GM18861 (cell line): ENCODE measurements around the gene CNOT4.
A peak's percentile ranks its signal among the peaks of the same experiment; 100 is the strongest.
"Not testable (repeated sequence)": the region's sequence is repeated elsewhere in the genome, so short reads cannot be mapped to it uniquely, and the experiment has no call there.

Experiments
- ATAC-seq: cut with Tn5 transposase; IDR thresholded peaks from one replicate; pipeline ENCODE4 v1.9.1; 2021; ENCODE audit not compliant: unreplicated experiment

Gene CNOT4

GRCh38 chr7:135459951-135460567, 49.8 kb downstream of the CNOT4 start:
- peak; percentile 51 for ATAC-seq

DNA sequence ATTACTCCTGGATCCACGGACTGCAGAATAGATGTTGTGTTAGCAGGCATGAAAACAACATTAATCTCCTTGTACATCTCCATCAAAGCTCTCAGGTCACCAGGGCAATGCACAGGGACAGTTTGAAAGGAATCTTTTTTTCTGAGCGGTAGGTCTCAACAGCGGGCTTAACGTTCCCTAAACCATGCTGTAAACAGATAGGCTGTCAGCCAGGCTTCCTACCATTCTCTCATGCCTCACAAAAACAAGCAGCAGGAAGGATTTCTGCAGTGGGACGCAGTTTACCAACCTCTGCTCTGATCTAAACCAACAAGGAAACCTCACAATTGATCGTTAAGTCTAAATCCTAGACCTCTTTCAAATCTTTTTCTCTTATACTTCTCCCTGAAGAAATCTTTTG, 50.8 kb downstream of the CNOT4 start:
- ATAC-seq: no peak

- ATAC-seq: peak; percentile 48
Observed at GRCh38 chr7:135454060-135454459, 55.8 kb downstream of the CNOT4 start.

DNA sequence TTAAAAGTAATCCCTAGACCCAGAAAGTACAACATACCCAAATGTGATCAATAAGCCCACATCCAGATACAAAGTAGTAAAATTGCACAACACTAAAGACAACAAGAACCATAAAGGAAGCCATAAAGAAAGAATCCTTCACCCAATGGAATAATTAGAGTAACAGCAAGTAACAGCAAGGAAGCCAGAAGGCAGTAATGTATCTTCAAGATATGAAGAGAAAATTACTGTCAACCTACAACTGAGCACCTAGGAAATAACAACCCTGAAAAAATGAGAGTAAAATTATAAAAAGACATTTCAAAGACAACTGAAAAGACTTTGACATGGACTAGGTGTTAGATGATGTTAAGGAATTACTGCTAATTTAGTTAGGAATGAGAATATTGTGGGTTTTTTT, 60.5 kb downstream of the CNOT4 start:
- ATAC-seq: no peak

DNA sequence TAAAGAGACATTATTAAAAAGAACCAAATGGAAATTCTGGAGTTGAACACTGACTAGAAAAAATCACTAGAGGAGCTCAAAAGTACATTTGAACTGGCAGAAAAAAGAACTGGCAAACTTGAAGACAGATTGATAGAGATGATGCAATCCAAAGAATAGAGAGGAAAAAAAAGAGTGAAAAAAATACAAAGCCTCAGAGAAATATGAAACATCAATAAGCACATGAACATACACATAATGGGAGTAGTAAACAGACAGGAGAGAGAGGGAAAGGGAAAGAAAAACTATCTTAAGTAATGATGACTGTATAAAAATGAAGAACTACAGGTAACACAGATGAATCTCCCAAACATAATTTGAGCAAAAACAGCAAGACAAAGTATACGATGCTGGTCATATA, 61.1 kb downstream of the CNOT4 start:
- no peak for ATAC-seq

DNA sequence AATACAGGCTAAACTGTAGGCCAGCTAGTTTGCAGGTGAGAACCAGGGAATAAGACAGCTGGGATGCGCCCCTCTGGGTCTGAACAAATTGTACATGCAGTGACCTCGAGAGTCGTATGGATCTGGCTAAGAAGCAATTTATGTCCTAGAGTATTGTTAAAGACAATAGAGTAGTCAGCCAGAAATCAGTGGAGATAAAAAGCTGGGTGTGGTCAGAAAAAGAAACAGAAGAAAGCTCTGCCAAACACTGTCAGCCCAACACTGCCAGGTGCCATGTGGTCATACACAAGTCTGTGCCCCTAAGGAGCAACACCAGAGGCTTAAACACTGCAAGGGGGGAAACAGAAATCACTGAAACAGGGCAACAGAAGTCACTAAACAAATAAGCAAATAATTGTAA, 62.2 kb downstream of the CNOT4 start:
- ATAC-seq: no peak

DNA sequence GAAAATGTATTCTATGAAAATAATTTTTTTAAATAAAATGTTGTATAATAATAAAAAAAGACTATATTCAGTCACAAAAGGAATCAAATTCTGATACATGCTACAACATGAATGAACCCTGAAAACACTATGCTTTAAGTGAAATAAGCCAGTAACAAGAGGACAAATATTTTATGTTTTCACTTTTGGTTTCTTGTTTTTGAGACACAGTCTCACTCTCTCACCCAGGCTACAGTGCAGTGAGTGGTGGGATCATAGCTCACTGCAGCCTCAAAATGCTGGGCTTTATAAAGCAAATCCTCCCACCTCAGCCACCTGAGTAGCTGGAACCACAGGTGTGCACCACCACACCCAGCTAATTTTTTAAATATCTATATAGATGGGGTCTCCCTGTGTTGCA, 64.2 kb downstream of the CNOT4 start:
- no peak for ATAC-seq

- ATAC-seq: not testable (repeated sequence)
Observed at GRCh38 chr7:135445266-135445665, 64.6 kb downstream of the CNOT4 start.

DNA sequence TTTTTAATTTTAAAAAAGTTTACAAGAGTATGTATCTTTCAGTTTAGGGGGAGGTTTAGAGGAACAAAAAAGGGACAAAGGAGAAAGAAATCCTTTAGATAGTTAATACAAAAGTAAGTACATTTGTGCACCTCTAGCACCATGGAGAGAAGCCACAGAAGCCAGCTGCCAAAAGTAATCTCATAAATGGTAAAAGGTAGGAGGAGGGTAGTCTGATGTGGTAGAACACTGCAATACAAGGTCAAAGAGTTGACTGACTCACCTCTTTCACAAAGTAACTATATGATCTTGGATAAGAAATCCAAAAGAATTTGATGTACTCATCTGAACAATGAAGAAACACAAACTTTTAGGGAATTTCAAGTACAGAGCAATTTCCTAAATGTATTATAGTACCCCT, 68.1 kb downstream of the CNOT4 start:
- no peak for ATAC-seq

DNA sequence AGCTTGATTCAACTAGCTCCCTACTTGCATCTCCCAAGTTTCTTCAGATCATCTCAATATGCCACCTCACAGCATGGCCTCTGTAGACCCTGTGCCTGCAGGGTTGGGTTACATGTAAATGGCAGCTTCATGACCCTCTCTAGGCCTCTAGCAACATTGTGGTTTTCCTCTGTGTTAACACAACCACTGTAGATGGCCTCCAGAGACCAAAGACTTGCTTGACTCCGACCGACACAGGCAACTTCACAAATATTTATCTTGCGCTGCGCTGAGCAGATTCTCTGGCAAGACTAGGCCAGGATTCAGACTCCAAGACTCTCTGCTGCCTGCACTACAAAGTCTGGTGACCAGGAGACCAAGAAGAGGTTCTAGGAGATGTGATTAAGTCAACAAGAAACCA, 75.9 kb downstream of the CNOT4 start:
- no peak for ATAC-seq

GRCh38 chr7:135430626-135431025, 79.3 kb downstream of the CNOT4 start:
- ATAC-seq: no peak

DNA sequence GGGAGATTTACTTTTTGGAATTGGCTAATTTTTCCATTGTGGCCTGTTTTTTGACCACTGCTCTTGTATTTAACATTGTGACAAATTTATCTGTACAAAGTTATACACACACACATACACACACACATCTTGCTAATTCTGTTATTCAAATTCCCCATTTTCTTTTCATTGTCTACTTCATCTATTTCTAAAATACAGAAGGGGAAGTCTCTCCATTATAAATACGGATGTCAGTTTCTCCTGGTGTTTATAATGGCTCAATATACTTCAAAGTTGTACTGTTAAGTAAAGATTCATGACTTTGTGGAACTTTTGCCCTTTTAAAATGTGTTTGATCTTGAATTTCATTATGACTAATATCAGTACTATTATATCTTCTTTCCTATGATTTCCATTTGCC, 81.0 kb downstream of the CNOT4 start:
- ATAC-seq: no peak

GRCh38 chr7:135428011-135428410, 81.9 kb downstream of the CNOT4 start:
- ATAC-seq: no peak

DNA sequence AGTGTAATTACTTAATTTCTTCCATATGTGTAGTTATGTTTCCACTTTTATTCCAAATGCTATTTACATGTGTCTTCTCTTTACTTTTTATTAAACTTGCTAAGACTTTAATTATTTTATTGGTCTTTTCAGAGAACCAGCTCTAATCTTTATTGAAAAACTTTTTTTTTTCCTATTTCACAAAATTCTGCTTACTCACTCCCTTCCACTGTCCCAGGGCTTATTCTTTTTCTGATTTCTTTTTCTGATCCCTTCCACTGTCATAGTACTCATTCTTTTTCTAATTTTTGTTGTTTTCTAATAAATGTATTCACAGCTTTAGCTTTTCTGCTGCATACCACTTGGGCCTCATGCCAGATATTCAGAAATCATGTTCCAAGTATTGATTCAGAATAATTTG, 82.7 kb downstream of the CNOT4 start:
- ATAC-seq: no peak

DNA sequence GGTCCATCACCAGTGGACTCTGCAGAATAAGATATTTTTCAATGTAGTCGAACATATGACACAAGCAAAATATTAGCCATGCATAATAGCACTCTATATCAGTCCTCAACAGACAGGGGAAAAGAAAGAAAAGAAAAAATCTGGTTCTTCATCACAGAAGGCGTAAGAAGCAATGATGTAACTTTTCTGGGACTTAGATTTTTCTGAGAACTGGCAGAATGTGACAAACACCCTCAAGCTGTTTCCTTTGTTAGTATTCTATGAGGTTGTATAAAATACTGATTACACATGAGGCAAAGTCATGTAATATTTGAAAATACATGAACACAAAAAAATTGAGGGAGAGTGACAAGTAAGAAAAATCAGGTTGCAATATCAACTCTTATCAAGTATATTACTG, 84.9 kb downstream of the CNOT4 start:
- ATAC-seq: no peak

GRCh38 chr7:135420786-135421185, 89.1 kb downstream of the CNOT4 start:
- no peak for ATAC-seq

GRCh38 chr7:135416431-135416830, 93.5 kb downstream of the CNOT4 start:
- no peak for ATAC-seq

GRCh38 chr7:135414850-135415439, 95.0 kb downstream of the CNOT4 start:
- ATAC-seq: peak; percentile 46

- ATAC-seq: no peak
Observed at GRCh38 chr7:135414208-135414607, 95.7 kb downstream of the CNOT4 start.

GRCh38 chr7:135411098-135411497, 98.8 kb downstream of the CNOT4 start:
- ATAC-seq: no peak

- ATAC-seq: no peak
Observed at GRCh38 chr7:135410543-135410942, 99.4 kb downstream of the CNOT4 start.

- ATAC-seq: no peak
Observed at GRCh38 chr7:135409845-135410542, 99.9 kb downstream of the CNOT4 start.

GRCh38 chr7:135407884-135408283, 102.0 kb downstream of the CNOT4 start:
- ATAC-seq: no peak
